ENCODE measurements around the gene PDCD1.

Gene PDCD1

DNA sequence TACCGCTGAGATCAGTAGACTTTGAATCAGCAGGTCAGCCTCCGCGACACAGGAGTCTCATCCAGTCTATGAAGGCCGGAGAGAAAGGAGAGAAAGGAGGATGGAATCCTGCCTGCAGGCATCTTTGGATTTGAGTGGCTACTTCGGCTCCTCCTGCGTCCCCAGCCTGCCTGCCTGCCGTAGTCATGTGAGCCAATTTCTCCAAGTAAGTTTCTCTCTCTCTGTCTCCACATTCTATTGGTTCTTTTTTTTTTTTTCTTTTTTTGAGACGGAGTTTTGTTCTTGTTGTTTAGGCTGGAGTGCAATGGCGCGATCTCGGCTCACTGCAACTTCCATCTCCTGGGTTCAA, 16.7 kb downstream of the PDCD1 start:
- H3K4me3 ChIP-seq (ENCODE audit: low read length, poor library complexity, severe bottlenecking): no peak overlapping the region
- no peak overlapping the region for H2AFZ ChIP-seq (ENCODE audit: low read length)
- TF ChIP-seq, protein P1, sequence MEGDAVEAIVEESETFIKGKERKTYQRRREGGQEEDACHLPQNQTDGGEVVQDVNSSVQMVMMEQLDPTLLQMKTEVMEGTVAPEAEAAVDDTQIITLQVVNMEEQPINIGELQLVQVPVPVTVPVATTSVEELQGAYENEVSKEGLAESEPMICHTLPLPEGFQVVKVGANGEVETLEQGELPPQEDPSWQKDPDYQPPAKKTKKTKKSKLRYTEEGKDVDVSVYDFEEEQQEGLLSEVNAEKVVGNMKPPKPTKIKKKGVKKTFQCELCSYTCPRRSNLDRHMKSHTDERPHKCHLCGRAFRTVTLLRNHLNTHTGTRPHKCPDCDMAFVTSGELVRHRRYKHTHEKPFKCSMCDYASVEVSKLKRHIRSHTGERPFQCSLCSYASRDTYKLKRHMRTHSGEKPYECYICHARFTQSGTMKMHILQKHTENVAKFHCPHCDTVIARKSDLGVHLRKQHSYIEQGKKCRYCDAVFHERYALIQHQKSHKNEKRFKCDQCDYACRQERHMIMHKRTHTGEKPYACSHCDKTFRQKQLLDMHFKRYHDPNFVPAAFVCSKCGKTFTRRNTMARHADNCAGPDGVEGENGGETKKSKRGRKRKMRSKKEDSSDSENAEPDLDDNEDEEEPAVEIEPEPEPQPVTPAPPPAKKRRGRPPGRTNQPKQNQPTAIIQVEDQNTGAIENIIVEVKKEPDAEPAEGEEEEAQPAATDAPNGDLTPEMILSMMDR (conservative IDR thresholded peaks at IDR 0.05; ENCODE audit: low read length): no peak
- TF ChIP-seq EZH2phosphoT487 (IDR thresholded peaks at IDR 0.05; ENCODE audit: borderline replicate concordance): no peak
- no peaks in the 10 kb centered on the region for H3K9me2 ChIP-seq (replicated peaks; ENCODE audit: low read depth, low read length)
- H4K20me1 ChIP-seq (ENCODE audit: insufficient read depth, low read length, poor library complexity, severe bottlenecking): no peaks in the 10 kb centered on the region
- H3K27me3 ChIP-seq (ENCODE audit: insufficient read depth, low read length, poor library complexity, severe bottlenecking): no peaks in the 10 kb centered on the region
- H3K4me1 ChIP-seq (ENCODE audit: insufficient read depth, low read length, poor library complexity, severe bottlenecking): peaks cover under 1% of the 10 kb centered on the region
- H3K9ac ChIP-seq (ENCODE audit: low read depth, low read length, poor library complexity, severe bottlenecking): no peak overlapping the region
- no peak overlapping the region for H3K4me2 ChIP-seq (ENCODE audit: low read depth, low read length, poor library complexity, severe bottlenecking)
- no peaks in the 10 kb centered on the region for H3F3A ChIP-seq (ENCODE audit: low read depth)
- no peaks in the 10 kb centered on the region for H3K36me3 ChIP-seq (ENCODE audit: insufficient read depth, low read length)
- no peaks in the 10 kb centered on the region for H3K9me3 ChIP-seq (ENCODE audit: insufficient read depth, low read depth, low read length)
- no peaks in the 10 kb centered on the region for H3K79me2 ChIP-seq (ENCODE audit: insufficient read depth, low read length)

DNA sequence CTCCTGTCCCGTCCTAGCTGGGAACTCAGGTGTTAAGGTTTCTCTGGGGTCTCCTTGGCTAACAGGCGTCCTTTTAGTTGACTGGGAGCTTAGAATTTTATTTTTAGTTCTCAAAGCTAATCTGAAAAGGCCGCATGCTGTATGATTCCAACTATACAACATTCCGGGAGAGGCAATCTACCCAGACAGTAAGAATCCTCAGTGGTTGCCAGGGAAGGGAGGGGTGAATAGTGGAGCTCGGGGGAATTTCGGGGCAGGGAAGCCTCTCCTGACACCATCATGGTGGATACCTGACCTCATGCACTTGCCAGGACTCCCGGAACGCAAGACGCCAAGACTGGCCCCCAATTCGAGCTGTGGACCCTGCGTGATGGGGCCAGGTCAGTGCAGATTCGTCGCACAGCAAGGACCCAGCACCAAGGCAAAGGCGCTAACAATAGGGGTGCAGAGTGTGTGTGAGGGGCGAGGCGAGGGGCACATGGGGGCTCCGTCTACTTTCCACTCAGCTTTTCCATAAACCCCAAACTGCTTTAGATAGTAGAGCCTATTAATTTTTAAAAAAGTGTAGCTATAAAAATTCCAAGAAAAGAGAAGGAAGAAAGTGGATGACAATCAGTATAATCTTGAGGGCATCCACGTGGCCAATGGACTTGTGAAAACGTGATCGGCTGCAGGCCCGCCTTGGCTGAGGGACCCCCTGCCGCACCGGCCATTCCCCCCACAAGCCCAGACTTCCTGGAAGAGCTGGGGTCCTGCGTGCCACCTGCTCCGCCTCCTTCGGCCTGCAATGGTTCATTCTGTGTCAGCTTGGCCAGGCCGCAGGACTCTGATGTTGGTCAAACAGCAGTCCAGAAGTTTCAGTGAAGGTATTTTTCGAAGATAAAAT, 17.3 kb downstream of the PDCD1 start:
- no peaks in the 10 kb centered on the region for H3K36me3 ChIP-seq (ENCODE audit: insufficient read depth, low read length)
- no peaks in the 10 kb centered on the region for H4K20me1 ChIP-seq (ENCODE audit: insufficient read depth, low read length, poor library complexity, severe bottlenecking)
- peaks cover 4% of the 10 kb centered on the region for H3K4me1 ChIP-seq (ENCODE audit: insufficient read depth, low read length, poor library complexity, severe bottlenecking)
- H3K4me3 ChIP-seq (ENCODE audit: low read length, poor library complexity, severe bottlenecking): no peak overlapping the region
- TF ChIP-seq, protein P1 (conservative IDR thresholded peaks at IDR 0.05; ENCODE audit: low read length): no peak
- TF ChIP-seq EZH2phosphoT487 (IDR thresholded peaks at IDR 0.05; ENCODE audit: borderline replicate concordance): no peak
- no peak overlapping the region for H3K9ac ChIP-seq (ENCODE audit: low read depth, low read length, poor library complexity, severe bottlenecking)
- H3K27me3 ChIP-seq (ENCODE audit: insufficient read depth, low read length, poor library complexity, severe bottlenecking): no peaks in the 10 kb centered on the region
- H3K4me2 ChIP-seq (ENCODE audit: low read depth, low read length, poor library complexity, severe bottlenecking): no peak overlapping the region
- no peaks in the 10 kb centered on the region for H3K9me3 ChIP-seq (ENCODE audit: insufficient read depth, low read depth, low read length)
- H3K9me2 ChIP-seq (replicated peaks; ENCODE audit: low read depth, low read length): no peaks in the 10 kb centered on the region
- H3K79me2 ChIP-seq (ENCODE audit: insufficient read depth, low read length): no peaks in the 10 kb centered on the region
- no peak overlapping the region for H2AFZ ChIP-seq (ENCODE audit: low read length)
- H3F3A ChIP-seq (ENCODE audit: low read depth): no peaks in the 10 kb centered on the region

DNA sequence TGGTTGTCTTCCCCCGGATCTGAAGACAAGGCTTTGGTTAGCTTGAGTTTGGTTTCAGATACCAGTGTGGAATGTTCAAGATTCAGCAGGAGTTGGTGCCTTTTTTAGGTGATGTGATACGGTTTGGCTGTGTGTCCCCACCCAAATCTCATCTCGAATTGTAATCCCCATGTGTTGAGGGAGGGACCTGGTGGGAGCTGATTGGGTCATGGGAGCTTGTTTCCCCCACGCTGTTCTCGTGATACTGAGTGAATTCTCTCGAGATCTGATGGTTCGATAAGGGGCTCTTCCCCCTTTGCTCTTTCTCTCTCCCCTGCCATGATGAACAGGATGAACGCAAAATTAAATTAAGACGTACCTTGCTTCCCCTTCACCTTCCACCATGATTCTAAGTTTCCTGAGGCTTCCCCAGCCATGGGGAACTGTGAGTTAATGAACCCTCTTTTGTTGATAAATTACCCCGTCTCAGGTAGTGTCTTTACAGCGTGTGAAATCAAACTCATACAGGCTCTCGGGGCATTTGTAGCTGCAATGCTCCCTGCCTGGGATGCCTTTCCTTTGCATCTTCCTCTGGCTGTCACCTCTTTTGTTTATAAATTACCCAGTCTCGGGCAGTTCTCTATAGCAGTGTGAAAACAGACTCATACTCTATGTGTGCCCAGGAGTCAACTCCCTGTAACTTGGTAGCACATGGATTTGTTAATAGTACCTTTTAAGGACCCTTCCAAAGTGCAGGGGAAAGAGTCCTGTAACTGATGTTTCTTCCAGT, 21.3 kb downstream of the PDCD1 start:
- Histone ChIP-seq H4K20me1 (ENCODE audit: insufficient read depth, low read length, poor library complexity, severe bottlenecking) (no peaks in the 10 kb centered on the region), H3K9me2 (replicated peaks; ENCODE audit: low read depth, low read length) (no peaks in the 10 kb centered on the region), H3K36me3 (ENCODE audit: insufficient read depth, low read length) (no peaks in the 10 kb centered on the region), H3K79me2 (ENCODE audit: insufficient read depth, low read length) (no peaks in the 10 kb centered on the region), H3K9me3 (ENCODE audit: insufficient read depth, low read depth, low read length) (no peaks in the 10 kb centered on the region), H3K4me3 (ENCODE audit: low read length, poor library complexity, severe bottlenecking) (no peak overlapping the region), H3F3A (ENCODE audit: low read depth) (no peaks in the 10 kb centered on the region; the same call in 1 of the 2 replicates), H3K27me3 (ENCODE audit: insufficient read depth, low read length, poor library complexity, severe bottlenecking) (no peaks in the 10 kb centered on the region), H3K4me1 (ENCODE audit: insufficient read depth, low read length, poor library complexity, severe bottlenecking) (peaks cover 7% of the 10 kb centered on the region), H3K9ac (ENCODE audit: low read depth, low read length, poor library complexity, severe bottlenecking) (no peak overlapping the region), H3K4me2 (ENCODE audit: low read depth, low read length, poor library complexity, severe bottlenecking) (no peak overlapping the region), H2AFZ (ENCODE audit: low read length) (no peak overlapping the region)
- TF ChIP-seq EZH2phosphoT487 (IDR thresholded peaks at IDR 0.05; ENCODE audit: borderline replicate concordance): no peak
- TF ChIP-seq, protein P1 (conservative IDR thresholded peaks at IDR 0.05; ENCODE audit: low read length): no peak

All from Loucy (cell line).